T-helper 2 cell treated with Interferon-gamma antibody and Interleukin-4, amounts not matched to agents 5 μg/mL and 100 μg/mL, for 36 hours (primary cell): ENCODE data around the gene DCAF8.
A peak's percentile ranks its signal among the peaks of the same experiment; 100 is the strongest.

Experiments
- DNase-seq: peaks from one replicate; pipeline ENCODE4 v3.0.0; 2021; ENCODE audit warnings: low spot score
- H3K27ac Mint-ChIP-seq: one replicate; pipeline ENCODE4 v1.8.0; 2021; ENCODE audit warnings: mild to moderate bottlenecking, mixed read lengths
- H3K27me3 Mint-ChIP-seq: one replicate; pipeline ENCODE4 v1.8.0; 2021; ENCODE audit warnings: low read depth, mixed read lengths
- H3K36me3 Mint-ChIP-seq: one replicate; pipeline ENCODE4 v1.8.0; 2021; ENCODE audit warnings: low read depth, mixed read lengths
- H3K4me1 Mint-ChIP-seq: one replicate; pipeline ENCODE4 v1.8.0; 2021; ENCODE audit warnings: low read depth, mixed read lengths
- H3K4me3 Mint-ChIP-seq: one replicate; pipeline ENCODE4 v1.8.0; 2022; ENCODE audit warnings: mild to moderate bottlenecking, moderate library complexity, mixed read lengths
- H3K9me3 Mint-ChIP-seq: one replicate; pipeline ENCODE4 v1.8.0; 2021; ENCODE audit warnings: mixed read lengths

DCAF8 gene

GRCh38 chr1:160284220-160284781 lies 22.0 kb upstream of the DCAF8 start:
- peak overlapping the region; percentile 99 for H3K4me3 Mint-ChIP-seq
- peaks cover 13% of the 10 kb centered on the region for H3K4me1 Mint-ChIP-seq
- H3K27ac Mint-ChIP-seq = peak overlapping the region; percentile 96
- H3K9me3 Mint-ChIP-seq = no peaks in the 10 kb centered on the region
- DNase-seq = peak; percentile 31
- H3K27me3 Mint-ChIP-seq = no peaks in the 10 kb centered on the region
- peaks cover 27% of the 10 kb centered on the region for H3K36me3 Mint-ChIP-seq

- Mint-ChIP-seq H3K4me3 (no peak overlapping the region), H3K27me3 (no peaks in the 10 kb centered on the region), H3K27ac (no peak overlapping the region), H3K9me3 (no peaks in the 10 kb centered on the region), H3K36me3 (peaks cover 33% of the 10 kb centered on the region), H3K4me1 (peaks cover 13% of the 10 kb centered on the region)
- DNase-seq = no peak
Measured at GRCh38 chr1:160282807-160283206, 20.5 kb upstream of the DCAF8 start.

GRCh38 chr1:160277987-160278386 lies 15.6 kb upstream of the DCAF8 start:
- no peak for DNase-seq
- no peak overlapping the region for H3K27ac Mint-ChIP-seq
- H3K4me3 Mint-ChIP-seq = no peak overlapping the region
- peaks cover 31% of the 10 kb centered on the region for H3K36me3 Mint-ChIP-seq
- no peaks in the 10 kb centered on the region for H3K27me3 Mint-ChIP-seq
- H3K4me1 Mint-ChIP-seq = no peaks in the 10 kb centered on the region
- no peaks in the 10 kb centered on the region for H3K9me3 Mint-ChIP-seq

GRCh38 chr1:160277330-160277729 lies 15.0 kb upstream of the DCAF8 start:
- Mint-ChIP-seq H3K4me3 (no peak overlapping the region), H3K27me3 (no peaks in the 10 kb centered on the region), H3K9me3 (no peaks in the 10 kb centered on the region), H3K4me1 (no peaks in the 10 kb centered on the region), H3K36me3 (peaks cover 30% of the 10 kb centered on the region), H3K27ac (no peak overlapping the region)
- no peak for DNase-seq

- Mint-ChIP-seq H3K27me3 (no peaks in the 10 kb centered on the region), H3K4me1 (no peaks in the 10 kb centered on the region), H3K27ac (no peak overlapping the region), H3K4me3 (no peak overlapping the region), H3K9me3 (no peaks in the 10 kb centered on the region), H3K36me3 (no peaks in the 10 kb centered on the region)
- DNase-seq = no peak
Measured at GRCh38 chr1:160271025-160271424, 8.7 kb upstream of the DCAF8 start.

GRCh38 chr1:160267284-160267991 lies 5.1 kb upstream of the DCAF8 start:
- H3K27ac Mint-ChIP-seq = no peak overlapping the region
- no peaks in the 10 kb centered on the region for H3K27me3 Mint-ChIP-seq
- no peak overlapping the region for H3K4me3 Mint-ChIP-seq
- H3K36me3 Mint-ChIP-seq = no peaks in the 10 kb centered on the region
- DNase-seq = no peak
- peaks cover 7% of the 10 kb centered on the region for H3K4me1 Mint-ChIP-seq
- no peaks in the 10 kb centered on the region for H3K9me3 Mint-ChIP-seq

- no peak for DNase-seq
- H3K4me1 Mint-ChIP-seq = peaks cover 21% of the 10 kb centered on the region
- no peaks in the 10 kb centered on the region for H3K27me3 Mint-ChIP-seq
- no peaks in the 10 kb centered on the region for H3K9me3 Mint-ChIP-seq
- H3K4me3 Mint-ChIP-seq = no peak overlapping the region
- H3K36me3 Mint-ChIP-seq = peaks cover 9% of the 10 kb centered on the region
- no peak overlapping the region for H3K27ac Mint-ChIP-seq
Measured at GRCh38 chr1:160264795-160265307, 2.5 kb upstream of the DCAF8 start.

- Mint-ChIP-seq H3K4me1 (peaks cover 29% of the 10 kb centered on the region), H3K27me3 (no peaks in the 10 kb centered on the region), H3K36me3 (peaks cover 19% of the 10 kb centered on the region), H3K4me3 (peak overlapping the region; percentile 98), H3K27ac (peak overlapping the region; percentile 96), H3K9me3 (no peaks in the 10 kb centered on the region)
- peak; percentile 81 for DNase-seq
Measured at GRCh38 chr1:160261556-160261892, 825 bp downstream of the DCAF8 start.

- Mint-ChIP-seq H3K36me3 (peaks cover 21% of the 10 kb centered on the region), H3K27ac (peak overlapping the region; percentile 96), H3K4me3 (peak overlapping the region; percentile 98), H3K4me1 (peaks cover 29% of the 10 kb centered on the region), H3K9me3 (no peaks in the 10 kb centered on the region), H3K27me3 (no peaks in the 10 kb centered on the region)
- DNase-seq = no peak
Measured at GRCh38 chr1:160260406-160261382, 1.7 kb downstream of the DCAF8 start.

- H3K27me3 Mint-ChIP-seq = no peaks in the 10 kb centered on the region
- no peak overlapping the region for H3K4me3 Mint-ChIP-seq
- H3K27ac Mint-ChIP-seq = no peak overlapping the region
- H3K36me3 Mint-ChIP-seq = peaks cover 21% of the 10 kb centered on the region
- H3K9me3 Mint-ChIP-seq = no peaks in the 10 kb centered on the region
- H3K4me1 Mint-ChIP-seq = peaks cover 24% of the 10 kb centered on the region
- DNase-seq = no peak
Measured at GRCh38 chr1:160258177-160258798, 4.1 kb downstream of the DCAF8 start.

- no peak overlapping the region for H3K4me3 Mint-ChIP-seq
- no peak overlapping the region for H3K27ac Mint-ChIP-seq
- H3K9me3 Mint-ChIP-seq = no peaks in the 10 kb centered on the region
- no peaks in the 10 kb centered on the region for H3K27me3 Mint-ChIP-seq
- no peak for DNase-seq
- H3K4me1 Mint-ChIP-seq = peaks cover 22% of the 10 kb centered on the region
- peaks cover 25% of the 10 kb centered on the region for H3K36me3 Mint-ChIP-seq
Measured at GRCh38 chr1:160257411-160258015, 4.8 kb downstream of the DCAF8 start.

- Mint-ChIP-seq H3K27ac (no peak overlapping the region), H3K36me3 (peaks cover 26% of the 10 kb centered on the region), H3K4me1 (peaks cover 26% of the 10 kb centered on the region), H3K4me3 (no peak overlapping the region), H3K27me3 (no peaks in the 10 kb centered on the region), H3K9me3 (no peaks in the 10 kb centered on the region)
- DNase-seq = no peak
Measured at GRCh38 chr1:160256396-160257046, 5.8 kb downstream of the DCAF8 start.

GRCh38 chr1:160255781-160256300 lies 6.5 kb downstream of the DCAF8 start:
- H3K4me3 Mint-ChIP-seq = no peak overlapping the region
- H3K4me1 Mint-ChIP-seq = peaks cover 21% of the 10 kb centered on the region
- no peak overlapping the region for H3K27ac Mint-ChIP-seq
- H3K27me3 Mint-ChIP-seq = no peaks in the 10 kb centered on the region
- peaks cover 27% of the 10 kb centered on the region for H3K36me3 Mint-ChIP-seq
- H3K9me3 Mint-ChIP-seq = no peaks in the 10 kb centered on the region
- DNase-seq = no peak
